Stimulated activated naive CD4-positive, alpha-beta T cell (primary cell): Measurements from ENCODE around the gene FBL.

ENCODE experiments used
- DNase-seq, 6 experiments: peaks; one replicate each; lab custom pipeline; 2025; lab: John Stamatoyannopoulos, UW

Gene FBL

DNA sequence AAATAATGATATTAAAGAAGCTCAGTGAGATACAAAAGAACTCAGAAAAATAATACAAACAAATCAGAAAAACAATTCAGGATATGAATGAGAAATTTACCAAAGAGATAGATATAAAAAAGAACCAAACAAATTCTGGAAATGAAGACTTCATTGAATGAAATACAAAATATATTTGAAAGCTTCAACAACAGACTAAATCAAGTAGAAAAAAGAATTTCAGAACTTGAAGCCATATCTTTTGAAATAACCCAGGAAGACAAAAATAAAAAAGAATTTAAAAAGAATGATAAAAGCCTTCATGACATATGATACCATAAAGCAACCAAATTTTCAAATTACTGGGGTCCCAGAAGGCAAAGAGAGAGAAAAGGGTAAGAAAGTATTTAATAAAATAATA, 57.9 kb downstream of the FBL start:
- DNase-seq, result no peak
